H1 (cell line): ENCODE data around the gene EDDM3A. TPM values are rescaled to one million over a fixed set of nuclear protein-coding genes. Genes with fewer than 3 reads are reported as not detected.

Experiments used
- CTCF ChIA-PET: fragments of 300-600 bp; sonication (Branson Sonifier 250); formaldehyde crosslinking; loops from one replicate; lab custom pipeline; 2021; ENCODE audit not compliant: partially characterized antibody; lab: Charles Lee
- POLR2A ChIA-PET: fragments of 300-600 bp; sonication (Branson Sonifier 250); formaldehyde crosslinking; loops from one replicate; lab custom pipeline; 2021; ENCODE audit warnings: inconsistent platforms; ENCODE audit not compliant: partially characterized antibody; lab: Charles Lee
- DNase-seq, 2 experiments: peaks; one replicate each; pipeline versions ENCODE4 v3.0.0 to v3.0.0-alpha.2; 2010 to 2022; ENCODE audit warnings: low spot score in 2 of 2, low read depth in 1 of 2, mixed read lengths in 1 of 2
- FAIRE-seq: peaks from 2 replicates; lab custom pipeline; 2011; peaks lifted over from hg19 to GRCh38; lab: Jason Lieb, UNC
- H2AFZ ChIP-seq: 2 replicates; pipeline ENCODE4 v1.8.1; 2012; ENCODE audit warnings: low read length, inconsistent platforms
- H2AK5ac ChIP-seq: 2 replicates; pipeline ENCODE4 v1.6.1; 2013; ENCODE audit warnings: low read depth, low read length
- H2BK120ac ChIP-seq: replicated peaks from 2 replicates; pipeline ENCODE3; 2013; ENCODE audit warnings: low read depth, low read length, inconsistent platforms
- H2BK12ac ChIP-seq: 2 replicates; pipeline ENCODE4 v1.6.1; 2013; ENCODE audit warnings: low read depth, low read length
- H2BK15ac ChIP-seq: 2 replicates; pipeline ENCODE4 v1.6.1; 2013; ENCODE audit warnings: low read length
- H2BK20ac ChIP-seq: 2 replicates; pipeline ENCODE4 v1.6.1; 2013; ENCODE audit warnings: low read length
- H2BK5ac ChIP-seq: 2 replicates; pipeline ENCODE4 v1.6.1; 2013; ENCODE audit warnings: low read depth, low read length
- H3K14ac ChIP-seq: 2 replicates; pipeline ENCODE4 v1.6.1; 2013; ENCODE audit warnings: inconsistent platforms; ENCODE audit not compliant: insufficient read length
- H3K18ac ChIP-seq: 2 replicates; pipeline ENCODE4 v1.6.1; 2013; ENCODE audit warnings: low read length; ENCODE audit errors: extremely low read depth
- H3K23ac ChIP-seq: 2 replicates; pipeline ENCODE4 v1.6.1; 2013; ENCODE audit warnings: inconsistent platforms; ENCODE audit not compliant: insufficient read length
- H3K23me2 ChIP-seq: 2 replicates; pipeline ENCODE4 v1.6.1; 2013; ENCODE audit warnings: low read depth, low read length
- H3K27ac ChIP-seq: 2 replicates; pipeline ENCODE4 v1.6.1; 2011; ENCODE audit warnings: low read depth, low read length, inconsistent platforms
- H3K27me3 ChIP-seq, 4 experiments: replicated peaks in 1 of 4; 1 replicate in 1 of 4; 2 replicates in 3 of 4; pipeline versions ENCODE4 v1.6.1 to v1.8.1; 2011 to 2013; ENCODE audit warnings: low read length in 3 of 4, mild to moderate bottlenecking in 3 of 4, inconsistent platforms in 2 of 4, mixed read lengths in 2 of 4, moderate library complexity in 1 of 4; ENCODE audit not compliant: control insufficient read depth in 3 of 4, insufficient read depth in 3 of 4; ENCODE audit errors: extremely low read depth in 1 of 4
- H3K36me3 ChIP-seq, 4 experiments: 2 replicates each; pipeline versions ENCODE4 v1.6.1 to v1.8.1; 2011 to 2013; ENCODE audit warnings: mild to moderate bottlenecking in 4 of 4, low read length in 3 of 4, moderate library complexity in 2 of 4, control low read depth in 1 of 4, inconsistent platforms in 1 of 4; ENCODE audit not compliant: insufficient read depth in 4 of 4, control insufficient read depth in 2 of 4
- H3K4ac ChIP-seq: replicated peaks from 2 replicates; pipeline ENCODE3; 2013; ENCODE audit warnings: low read length, low read depth, mixed read lengths, inconsistent platforms; ENCODE audit not compliant: insufficient read length
- H3K4me1 ChIP-seq, 4 experiments: replicated peaks in 1 of 4; 1 replicate in 1 of 4; 2 replicates in 3 of 4; pipeline versions ENCODE4 v1.6.1 to v1.8.1; 2011 to 2013; ENCODE audit warnings: low read length in 3 of 4, inconsistent platforms in 2 of 4, mixed read lengths in 1 of 4; ENCODE audit not compliant: insufficient read depth in 4 of 4, control insufficient read depth in 3 of 4
- H3K4me2 ChIP-seq, 2 experiments: 2 replicates each; pipeline versions ENCODE4 v1.6.1 to v1.8.1; 2011 to 2013; ENCODE audit warnings: low read depth in 2 of 2, low read length in 2 of 2, control low read depth in 1 of 2, inconsistent platforms in 1 of 2, mild to moderate bottlenecking in 1 of 2; ENCODE audit not compliant: insufficient read depth in 1 of 2
- H3K4me3 ChIP-seq, 4 experiments: fragments of 200-600, 300-600 bp in 1 of 4; sonication (generic), shearing (Covaris generic), sonication (Bioruptor Twin) in 1 of 4; 2 replicates each; pipeline versions ENCODE4 v1.5.1 to v1.8.1; 2011 to 2016; ENCODE audit warnings: low read length in 4 of 4, low read depth in 3 of 4, control low read depth in 2 of 4, inconsistent platforms in 2 of 4, mild to moderate bottlenecking in 2 of 4, mixed read lengths in 1 of 4, moderate library complexity in 1 of 4; ENCODE audit not compliant: insufficient read depth in 2 of 4; ENCODE audit errors: extremely low read depth in 1 of 4
- H3K56ac ChIP-seq: replicated peaks from 2 replicates; pipeline ENCODE3; 2013; ENCODE audit warnings: low read depth, mild to moderate bottlenecking, mixed read lengths, low read length, inconsistent platforms; ENCODE audit not compliant: insufficient read length
- H3K79me1 ChIP-seq: 2 replicates; pipeline ENCODE4 v1.6.1; 2013; ENCODE audit warnings: low read depth, low read length, control low read depth
- H3K79me2 ChIP-seq, 2 experiments: 2 replicates each; pipeline versions ENCODE4 v1.6.1 to v1.8.1; 2012 to 2013; ENCODE audit warnings: low read length in 2 of 2, mild to moderate bottlenecking in 2 of 2, inconsistent platforms in 1 of 2; ENCODE audit not compliant: insufficient read depth in 2 of 2, control insufficient read depth in 1 of 2
- H3K9ac ChIP-seq, 4 experiments: replicated peaks in 1 of 4; 1 replicate in 1 of 4; 2 replicates in 3 of 4; pipeline versions ENCODE4 v1.6.1 to v1.8.1; 2011 to 2013; ENCODE audit warnings: low read depth in 3 of 4, low read length in 3 of 4, control low read depth in 2 of 4, mild to moderate bottlenecking in 2 of 4, moderate library complexity in 2 of 4, inconsistent platforms in 1 of 4; ENCODE audit errors: extremely low read depth in 1 of 4
- H3K9me3 ChIP-seq, 2 experiments: 2 replicates each; pipeline versions ENCODE4 v1.6.1 to v1.8.1; 2012 to 2013; ENCODE audit warnings: mild to moderate bottlenecking in 2 of 2, moderate library complexity in 2 of 2, control low read depth in 1 of 2, inconsistent platforms in 1 of 2, low read depth in 1 of 2, low read length in 1 of 2, mixed read lengths in 1 of 2; ENCODE audit not compliant: insufficient read depth in 2 of 2
- H4K20me1 ChIP-seq, 2 experiments: replicated peaks in 1 of 2; 2 replicates each; pipeline versions ENCODE3 to v1.8.1; 2011 to 2013; ENCODE audit warnings: inconsistent platforms in 2 of 2, low read length in 2 of 2, mild to moderate bottlenecking in 1 of 2; ENCODE audit not compliant: insufficient read depth in 2 of 2, control insufficient read depth in 1 of 2
- H4K5ac ChIP-seq: 2 replicates; pipeline ENCODE4 v1.6.1; 2013; ENCODE audit warnings: low read length, low read depth, mixed read lengths, inconsistent platforms; ENCODE audit not compliant: insufficient read length
- H4K8ac ChIP-seq: 2 replicates; pipeline ENCODE4 v1.8.0; 2013; ENCODE audit warnings: mild to moderate bottlenecking, moderate library complexity, low read length, inconsistent platforms; ENCODE audit not compliant: insufficient read depth; ENCODE audit errors: extremely low read depth
- H4K91ac ChIP-seq: replicated peaks from 2 replicates; pipeline ENCODE3; 2013; ENCODE audit warnings: low read length, mixed read lengths, inconsistent platforms; ENCODE audit not compliant: insufficient read length
- CEBPB ChIP-seq: IDR thresholded peaks from 2 replicates; pipeline ENCODE4 v1.6.1; 2012; ENCODE audit warnings: low read depth, low read length
- CREB1 ChIP-seq: IDR thresholded peaks from 2 replicates; pipeline ENCODE4 v1.6.1; 2012; ENCODE audit warnings: inconsistent platforms
- CTBP2 ChIP-seq: IDR thresholded peaks from 2 replicates; pipeline ENCODE4 v1.7.0; 2011; ENCODE audit warnings: borderline replicate concordance, mild to moderate bottlenecking, moderate library complexity, mixed read lengths, low read length; ENCODE audit not compliant: insufficient read depth, insufficient read length
- JUN ChIP-seq: IDR thresholded peaks from 2 replicates; pipeline ENCODE4 v1.6.1; 2011; ENCODE audit warnings: low read depth, mild to moderate bottlenecking, improper control_type of control experiment, low read length
- JUND ChIP-seq: IDR thresholded peaks from 2 replicates; pipeline ENCODE4 v1.6.1; 2011; ENCODE audit warnings: mild to moderate bottlenecking, improper control_type of control experiment, low read length
- PHF8 ChIP-seq: fragments of 200-600 bp; sonication (generic); conservative IDR thresholded peaks from 2 replicates; pipeline ENCODE4 v1.7.1; 2012; ENCODE audit warnings: low read depth, mild to moderate bottlenecking, inconsistent platforms, low read length, moderate library complexity
- RAD21 ChIP-seq, 2 experiments: IDR thresholded peaks in 1 of 2; conservative IDR thresholded peaks in 1 of 2; 2 replicates each; pipeline ENCODE4 v1.6.1; 2011; ENCODE audit warnings: low read depth in 2 of 2, low read length in 2 of 2, improper control_type of control experiment in 1 of 2, inconsistent platforms in 1 of 2, mild to moderate bottlenecking in 1 of 2, moderate library complexity in 1 of 2
- RXRA ChIP-seq: IDR thresholded peaks from 2 replicates; pipeline ENCODE4 v1.6.1; 2011; ENCODE audit warnings: low read depth, mild to moderate bottlenecking, low read length, moderate library complexity; ENCODE audit not compliant: insufficient read depth
- SIN3A ChIP-seq, 2 experiments: IDR thresholded peaks in 1 of 2; conservative IDR thresholded peaks in 1 of 2; 2 replicates each; pipeline ENCODE4 v1.6.1; 2011 to 2012; ENCODE audit warnings: low read length in 2 of 2, improper control_type of control experiment in 1 of 2, low read depth in 1 of 2, mild to moderate bottlenecking in 1 of 2
- SRF ChIP-seq: IDR thresholded peaks from 2 replicates; pipeline ENCODE4 v1.6.1; 2011; ENCODE audit warnings: mild to moderate bottlenecking, low read depth, low read length, moderate library complexity
- ZNF274 ChIP-seq: IDR thresholded peaks from 2 replicates; pipeline ENCODE4 v1.7.0; 2012; ENCODE audit warnings: low read length, borderline replicate concordance; ENCODE audit errors: extremely low read depth
- WGBS, 2 experiments: shearing (Covaris generic) in 1 of 2; methylation state at CpG; one replicate each; pipeline versions ENCODE4 v1.1.6 to v1.1.7; 2013 to 2015; ENCODE audit warnings: low lambda C conversion rate in 2 of 2, mixed read lengths in 2 of 2, inconsistent platforms in 1 of 2, low coverage in 1 of 2, missing lambda C conversion rate in 1 of 2; ENCODE audit not compliant: insufficient replicate concordance in 2 of 2, insufficient coverage in 1 of 2, insufficient read length in 1 of 2; ENCODE audit errors: extremely low coverage in 1 of 2, missing lambda C conversion rate in 1 of 2; 5-methylcytosine and 5-hydroxymethylcytosine counted together
- polyA plus RNA-seq, 7 experiments: library from polyadenylated mRNA; depleted of rRNA in 3 of 7; stranded (reverse) in 5 of 7; unstranded in 2 of 7; fragments of >200 nt in 5 of 7; fragments of 200-250 nt in 2 of 7; gene quantifications; 1 replicate in 5 of 7; 2 replicates in 1 of 7; 4 replicates in 1 of 7; pipeline versions ENCODE4 v1.2.1 to v1.2.3, GENCODE V29; 2011 to 2013; ENCODE audit warnings: missing spikeins in 2 of 7, mixed read lengths in 2 of 7
- total RNA-seq: library from RNA; stranded (reverse); fragmentation: NEBNext Ultra II Directional; extraction: Animal tissue kit (Norgen Biotek cat#: 25700); gene quantifications from 2 replicates; pipeline ENCODE4 v1.2.1, GENCODE V29; 2021
- TF ChIP-seq, protein P1 (sequence below): IDR thresholded peaks from 2 replicates; pipeline ENCODE4 v1.6.1; 2012; ENCODE audit warnings: inconsistent platforms

EDDM3A gene
- total and polyA plus RNA-seq, 2 of the 8 experiments (the other 6 are each of a cell fraction or from before 2014, with no cell fraction given), result 0.09 TPM; not detected in 1

DNA sequence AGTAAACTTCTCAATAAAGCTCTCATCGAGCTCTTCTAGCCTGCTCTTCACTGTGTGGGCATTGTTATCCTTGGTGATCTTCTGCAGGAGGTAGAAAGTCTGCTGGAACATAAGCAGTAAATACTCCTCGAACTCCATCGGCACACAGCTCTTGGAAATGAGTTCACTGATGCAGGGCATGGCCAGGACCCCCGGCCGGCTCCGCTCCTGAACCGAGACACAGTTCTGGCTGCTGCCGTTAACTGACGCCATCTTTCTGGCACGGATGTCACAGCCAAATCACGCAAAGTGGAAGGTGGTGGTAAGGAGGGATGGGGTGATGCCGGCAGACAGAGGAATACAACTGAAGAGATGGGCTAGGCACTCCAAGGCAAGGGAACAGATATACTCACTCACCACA is 23.7 kb upstream of the EDDM3A start:
- H3K79me2 ChIP-seq, result no peaks in the 10 kb centered on the region
- no peaks in the 10 kb centered on the region for H3K4me1 ChIP-seq
- no peak overlapping the region for H2BK5ac ChIP-seq
- no peak overlapping the region for H3K23ac ChIP-seq
- no peak overlapping the region for H3K4me2 ChIP-seq
- DNase-seq, result no peak
- no peak overlapping the region for H3K9ac ChIP-seq
- H2BK15ac ChIP-seq, result no peak overlapping the region
- no peak overlapping the region for H2AFZ ChIP-seq
- H3K27ac ChIP-seq, result no peak overlapping the region
- no peak overlapping the region for H4K5ac ChIP-seq
- no peaks in the 10 kb centered on the region for H3K36me3 ChIP-seq
- H3K23me2 ChIP-seq, result no peaks in the 10 kb centered on the region
- no peak for FAIRE-seq
- H3K4ac ChIP-seq, result no peak overlapping the region
- H3K27me3 ChIP-seq, result peaks cover 0 to 3% (median 0%) of the 10 kb centered on the region in 4 experiments; a peak in 1 of 7 replicates
- ChIA-PET POLR2A (no interaction called here), CTCF (interaction anchor here (1.4 to 1.9 kb wide), 4 partner anchors 9 to 26 kb away, joined by 3 to 7 read pairs (median 4); no protein-coding TSS in a partner anchor)
- no peak overlapping the region for H3K4me3 ChIP-seq
- no peak overlapping the region for H3K18ac ChIP-seq
- H3K9me3 ChIP-seq, result no peaks in the 10 kb centered on the region
- H3K14ac ChIP-seq, result no peak overlapping the region
- H3K79me1 ChIP-seq, result no peaks in the 10 kb centered on the region
- H4K20me1 ChIP-seq, result no peaks in the 10 kb centered on the region
- no peak overlapping the region for H3K56ac ChIP-seq
- 91% methylated on average over 12 of the region's 12 CpGs; no CpG with 5 or more reads in 1 of the 2 experiments for WGBS, 2 experiments
- H2BK12ac ChIP-seq, result no peak overlapping the region
- H4K91ac ChIP-seq, result no peak overlapping the region
- H2BK20ac ChIP-seq, result no peak overlapping the region
- H4K8ac ChIP-seq, result peak overlapping the region; percentile 57; the same call in 1 of the 2 replicates
- no peak overlapping the region for H2AK5ac ChIP-seq
- no peak overlapping the region for H2BK120ac ChIP-seq
- TF ChIP-seq JUND (no peak), CREB1 (no peak), CEBPB (no peak), SRF (no peak), PHF8 (no peak), RAD21 (IDR thresholded peaks at IDR 0.05 in 1 of 2, conservative IDR thresholded peaks at IDR 0.05 in 1 of 2; ENCODE audit: low read depth in 2 of 2, low read length in 2 of 2) (no peak), SIN3A (conservative IDR thresholded peaks at IDR 0.05 in 1 of 2, IDR thresholded peaks at IDR 0.05 in 1 of 2; ENCODE audit: low read depth in 1 of 2, low read length in 2 of 2) (no peak), CTBP2 (no peak), ZNF274 (no peak), JUN (no peak), RXRA (no peak)
- TF ChIP-seq, protein P1, sequence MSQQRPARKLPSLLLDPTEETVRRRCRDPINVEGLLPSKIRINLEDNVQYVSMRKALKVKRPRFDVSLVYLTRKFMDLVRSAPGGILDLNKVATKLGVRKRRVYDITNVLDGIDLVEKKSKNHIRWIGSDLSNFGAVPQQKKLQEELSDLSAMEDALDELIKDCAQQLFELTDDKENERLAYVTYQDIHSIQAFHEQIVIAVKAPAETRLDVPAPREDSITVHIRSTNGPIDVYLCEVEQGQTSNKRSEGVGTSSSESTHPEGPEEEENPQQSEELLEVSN, result no peak
